Activated CD4-positive, CD25-positive, alpha-beta regulatory T cell treated with anti-CD3 and anti-CD28 coated beads, Interleukin-2, amount 50 U/mL, for 24 hours (primary cell): Measurements from ENCODE around the gene OR14C36.
"Not testable (repeated sequence)": the region's sequence is repeated elsewhere in the genome, so short reads cannot be mapped to it uniquely, and the experiment has no call there.

Experiments used
- ATAC-seq, 2 donors: fragments of 150-1000 bp; cut with Tn5 transposase; one replicate each; pipeline ENCODE4 v1.10.0; 2021; ENCODE audit warnings: mild to moderate bottlenecking in 1 of 2, moderate library complexity in 1 of 2

Gene OR14C36, protein sequence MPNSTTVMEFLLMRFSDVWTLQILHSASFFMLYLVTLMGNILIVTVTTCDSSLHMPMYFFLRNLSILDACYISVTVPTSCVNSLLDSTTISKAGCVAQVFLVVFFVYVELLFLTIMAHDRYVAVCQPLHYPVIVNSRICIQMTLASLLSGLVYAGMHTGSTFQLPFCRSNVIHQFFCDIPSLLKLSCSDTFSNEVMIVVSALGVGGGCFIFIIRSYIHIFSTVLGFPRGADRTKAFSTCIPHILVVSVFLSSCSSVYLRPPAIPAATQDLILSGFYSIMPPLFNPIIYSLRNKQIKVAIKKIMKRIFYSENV

DNA sequence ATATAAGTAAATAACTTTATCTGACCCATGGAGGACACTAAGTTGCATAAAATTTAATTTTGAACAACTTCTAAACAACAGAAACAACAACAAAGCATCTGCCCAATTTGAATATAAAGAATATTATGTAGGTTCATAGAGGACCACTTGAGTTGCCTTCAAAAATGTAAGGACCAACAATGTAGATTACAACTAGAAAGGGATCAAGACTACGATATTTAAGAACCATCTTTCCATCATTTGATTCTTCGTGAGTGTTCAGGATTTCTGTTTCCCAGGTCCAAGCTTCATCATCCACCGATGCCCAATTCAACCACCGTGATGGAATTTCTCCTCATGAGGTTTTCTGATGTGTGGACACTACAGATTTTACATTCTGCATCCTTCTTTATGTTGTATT is at the start of gene OR14C36:
TSS of gene OR14C36 (plus strand) at position 301 of the 400 bp plus-strand sequence. CDS start at position 301, 0 bp downstream.
- ATAC-seq = no peak

DNA sequence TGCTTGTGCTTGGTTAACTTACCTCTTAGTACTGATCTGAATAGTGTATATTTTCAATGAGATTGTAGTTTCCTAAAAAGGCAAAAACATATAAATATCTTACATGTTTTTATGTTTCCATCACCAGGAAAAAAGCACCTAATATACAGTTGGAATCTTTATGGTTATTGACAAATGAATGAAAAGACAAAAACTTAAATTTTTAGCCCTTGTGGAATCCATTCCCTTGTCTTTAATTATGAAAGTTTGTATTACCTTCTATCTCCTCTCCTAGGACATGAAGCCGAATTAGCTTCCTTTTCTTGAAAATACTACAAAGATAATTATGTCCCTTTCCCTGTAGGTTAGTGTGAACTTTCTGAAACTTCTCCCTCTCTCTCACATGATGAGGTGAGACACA is 45.3 kb upstream of the OR14C36 start, which contains the start of gene OR2T12:
TSS of gene OR2T12 (minus strand) at position 101 of the 400 bp plus-strand sequence. CDS start 7,846 bp downstream, outside the sequence.
- no peak for ATAC-seq

DNA sequence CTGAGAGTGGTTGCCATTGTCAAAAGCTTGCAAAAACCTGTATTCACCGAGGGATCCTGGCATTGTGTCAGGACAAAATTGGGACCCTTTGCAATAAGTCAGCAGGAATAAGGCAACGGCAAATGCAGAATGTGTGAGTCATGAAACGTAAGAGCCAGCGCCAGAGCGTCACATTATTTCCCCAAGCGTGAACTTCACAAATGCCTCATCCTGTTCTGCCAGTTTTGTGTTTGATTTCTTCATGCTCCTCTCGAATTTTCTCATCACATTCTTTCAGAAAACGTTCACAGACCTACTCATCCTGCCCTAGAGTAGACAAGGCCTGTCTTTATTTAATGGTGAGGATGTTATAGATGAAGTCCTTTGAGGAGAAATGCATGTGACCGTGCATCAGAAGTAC is 42.9 kb upstream of the OR14C36 start:
- not testable (repeated sequence) for ATAC-seq

DNA sequence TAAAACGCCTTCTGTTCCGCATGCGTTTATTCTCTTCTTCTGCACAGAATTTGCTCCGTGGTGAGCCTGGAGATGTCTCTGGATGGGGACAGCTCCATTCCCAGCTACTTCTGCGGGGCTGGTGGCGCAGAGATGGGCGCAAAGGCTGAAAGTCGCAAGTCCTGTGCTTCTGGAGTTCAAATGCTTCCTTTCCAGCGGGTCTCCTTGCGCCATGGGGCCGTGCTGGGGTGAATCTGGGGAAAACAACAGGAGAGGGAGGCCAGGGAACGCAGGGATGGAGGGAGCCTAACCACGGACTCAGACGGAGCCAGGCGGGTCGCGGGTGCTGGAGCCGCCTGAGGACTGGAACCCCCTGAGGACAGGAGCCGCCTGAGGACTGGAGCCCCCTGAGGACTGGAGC is 42.5 kb upstream of the OR14C36 start:
- no peak for ATAC-seq

DNA sequence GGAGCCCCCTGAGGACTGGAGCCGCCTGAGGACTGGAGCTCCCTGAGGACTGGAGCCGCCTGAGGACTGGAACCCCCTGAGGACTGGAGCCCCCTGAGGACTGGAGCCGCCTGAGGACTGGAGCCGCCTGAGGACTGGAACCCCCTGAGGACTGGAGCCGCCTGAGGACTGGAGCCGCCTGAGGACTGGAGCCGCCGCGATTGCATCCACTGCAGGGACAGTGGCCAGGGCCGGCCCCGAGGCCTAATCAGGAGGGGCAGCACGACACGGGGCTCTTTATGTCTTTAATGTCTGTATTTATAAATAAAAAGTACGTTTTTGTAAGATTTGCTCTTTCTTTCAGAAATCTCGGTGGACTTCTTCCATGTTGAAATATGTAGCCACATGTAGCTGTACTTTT is 41.8 kb upstream of the OR14C36 start:
- not testable (repeated sequence) for ATAC-seq

DNA sequence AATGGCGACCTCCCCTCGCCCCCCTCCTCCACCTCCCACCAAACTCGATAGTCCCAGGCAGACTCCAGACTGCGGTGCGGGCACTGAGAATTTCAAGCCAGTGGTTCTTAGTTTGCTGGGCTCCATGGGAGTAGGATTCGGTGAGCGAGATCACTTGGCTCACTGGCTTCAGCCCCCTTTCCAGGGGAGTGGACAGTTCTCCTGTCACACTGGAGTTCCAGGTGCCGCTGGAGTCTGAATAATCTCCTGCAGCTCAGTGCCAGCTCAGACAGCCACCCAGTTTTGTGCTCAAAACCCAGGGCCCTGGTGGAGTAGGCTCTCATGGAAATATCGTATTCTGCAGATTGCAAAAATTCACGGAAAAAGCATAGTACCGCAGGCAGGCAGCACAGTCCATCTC is 31.8 kb upstream of the OR14C36 start:
- no peak for ATAC-seq

DNA sequence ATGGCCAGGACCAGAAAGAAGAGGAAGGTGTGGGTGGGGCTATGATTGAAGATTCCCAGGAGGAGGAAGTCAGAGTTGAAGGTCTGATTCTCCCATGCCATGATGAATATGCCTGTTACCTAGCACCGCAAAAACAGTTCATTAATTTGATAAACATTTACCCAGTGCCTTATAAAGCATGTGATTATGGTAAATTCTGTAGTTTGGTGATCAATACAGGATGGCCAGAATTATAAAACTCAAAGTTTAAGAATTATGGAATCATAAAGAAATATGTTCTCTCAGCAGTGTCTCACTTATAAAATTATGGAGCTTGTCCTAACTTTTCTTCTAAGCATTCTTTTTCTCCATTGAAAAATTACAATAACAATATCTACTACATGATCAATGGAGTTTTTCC is 24.1 kb upstream of the OR14C36 start, which contains the start of gene OR2M7:
TSS of gene OR2M7 (minus strand) at position 101 of the 400 bp plus-strand sequence. CDS start at position 101, 0 bp downstream.
- no peak for ATAC-seq

DNA sequence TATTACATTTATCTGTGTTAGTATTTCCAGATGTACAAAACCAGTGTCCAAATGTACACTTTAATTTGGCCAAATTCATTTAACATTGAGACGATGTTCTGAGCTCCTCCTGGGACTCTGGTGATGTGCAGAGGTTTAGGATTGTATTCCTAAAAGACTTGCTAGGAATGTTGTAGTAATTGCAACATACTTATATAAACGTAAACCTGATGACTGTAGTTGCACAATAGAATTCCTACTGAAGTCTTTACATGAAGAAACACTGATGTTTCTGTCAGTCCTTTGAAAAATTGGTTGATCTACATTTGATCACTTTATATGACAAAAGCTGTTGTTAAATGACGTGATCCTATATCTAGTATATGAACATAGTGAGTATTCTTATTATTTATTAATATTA is 5.1 kb upstream of the OR14C36 start:
- no peak for ATAC-seq

DNA sequence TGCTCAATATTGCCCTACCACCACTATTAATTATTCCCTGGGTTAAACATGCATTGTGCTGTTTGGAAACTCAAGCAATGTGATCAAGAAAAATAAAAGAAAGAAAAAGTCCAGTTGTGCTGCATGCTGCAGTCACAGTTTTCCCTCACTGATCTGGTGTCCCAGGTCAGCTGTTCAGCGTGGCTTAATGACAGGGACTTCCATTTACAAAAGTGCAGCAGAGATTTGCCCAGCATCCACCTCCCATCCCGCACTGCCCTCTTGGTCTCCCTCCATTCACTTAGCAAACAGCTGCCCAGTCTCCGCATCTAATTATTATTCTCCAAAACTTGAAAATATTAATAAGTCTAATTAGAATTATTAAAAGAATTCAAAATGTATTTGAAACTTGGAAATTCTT is 10.8 kb downstream of the OR14C36 start:
- no peak for ATAC-seq

DNA sequence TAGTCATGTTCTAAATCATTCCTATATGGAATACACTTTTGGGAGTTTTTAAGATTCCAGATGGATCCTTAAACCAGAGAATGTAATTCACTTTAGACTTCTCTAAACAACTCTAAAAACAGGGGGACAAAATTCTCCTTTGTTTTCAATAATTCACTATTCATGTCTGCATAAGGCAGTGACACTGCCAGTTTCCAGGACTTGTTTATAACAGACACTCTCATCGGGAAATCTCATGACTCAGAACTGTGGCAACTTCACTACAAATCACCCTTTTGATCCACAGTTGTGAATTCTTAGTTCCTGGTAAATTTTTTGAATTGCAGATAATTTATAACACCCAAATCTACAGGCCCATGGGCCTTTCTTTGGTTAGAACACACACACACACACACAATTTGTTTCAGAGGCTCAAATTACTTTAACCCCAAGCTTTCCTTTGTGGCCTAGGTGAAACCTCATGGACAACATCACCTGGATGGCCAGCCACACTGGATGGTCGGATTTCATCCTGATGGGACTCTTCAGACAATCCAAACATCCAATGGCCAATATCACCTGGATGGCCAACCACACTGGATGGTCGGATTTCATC is 12.6 kb downstream of the OR14C36 start, which contains the start of gene OR2T4:
TSS of gene OR2T4 (plus strand) at position 545 of the 595 bp plus-strand sequence. CDS start at position 545, 0 bp downstream.
- no peak for ATAC-seq

DNA sequence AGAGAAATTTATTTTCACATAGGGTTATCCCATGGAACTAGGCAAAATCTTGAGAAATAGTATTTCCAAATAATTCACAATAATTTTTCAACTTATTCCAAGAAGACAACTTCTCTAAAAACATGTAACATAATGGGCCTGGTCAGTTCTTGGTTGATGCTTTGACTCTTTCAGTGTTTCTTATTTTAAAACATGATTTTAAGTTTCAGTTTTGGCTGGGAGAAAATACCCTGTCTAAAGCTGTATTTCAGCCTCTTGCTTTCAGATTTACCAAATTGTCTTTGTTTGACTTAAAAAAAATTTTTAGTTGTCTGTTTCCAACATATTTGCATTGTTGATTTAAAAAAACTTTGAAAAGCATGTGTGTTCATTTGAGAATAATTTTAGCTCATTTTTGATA is 18.0 kb downstream of the OR14C36 start:
- no peak for ATAC-seq

DNA sequence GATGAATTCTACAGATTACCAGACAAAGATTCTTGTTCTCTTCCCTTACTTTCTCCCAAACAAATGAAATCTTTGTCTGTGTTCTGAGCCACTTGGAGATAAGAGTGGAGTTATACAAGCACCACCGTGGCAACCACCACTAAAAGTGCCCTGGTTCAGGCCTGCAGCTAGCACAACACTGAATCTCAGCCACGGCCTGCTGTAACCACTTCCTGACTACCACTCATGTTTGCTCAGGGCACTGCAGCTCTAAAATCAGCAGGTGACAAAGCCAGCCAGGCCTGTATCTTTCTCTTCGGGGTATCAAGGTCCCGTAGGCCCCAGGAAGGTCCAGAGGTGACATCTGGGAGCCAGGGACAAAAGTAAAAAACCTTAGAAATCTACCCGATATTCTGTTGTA is 23.8 kb downstream of the OR14C36 start:
- no peak for ATAC-seq

DNA sequence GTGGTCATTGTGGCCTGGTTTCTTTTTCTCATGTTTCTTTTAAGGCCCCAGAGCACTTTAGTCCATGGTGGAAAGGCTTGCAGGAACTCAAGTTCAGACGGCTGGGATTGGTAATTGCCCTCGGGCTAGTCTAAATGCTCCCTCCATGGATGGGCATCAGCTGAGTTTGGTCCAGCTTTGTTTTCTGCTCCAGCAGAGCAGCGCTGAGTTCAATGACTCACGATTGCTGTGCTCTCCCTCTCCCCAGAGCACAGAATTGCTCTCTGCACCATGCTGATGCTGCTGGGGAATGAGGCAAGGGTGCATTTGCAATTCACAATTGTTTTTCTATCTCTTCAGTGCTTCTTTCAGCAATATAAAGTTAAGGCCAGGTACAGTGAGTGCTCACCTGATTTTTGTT is 25.2 kb downstream of the OR14C36 start:
- ATAC-seq = no peak

DNA sequence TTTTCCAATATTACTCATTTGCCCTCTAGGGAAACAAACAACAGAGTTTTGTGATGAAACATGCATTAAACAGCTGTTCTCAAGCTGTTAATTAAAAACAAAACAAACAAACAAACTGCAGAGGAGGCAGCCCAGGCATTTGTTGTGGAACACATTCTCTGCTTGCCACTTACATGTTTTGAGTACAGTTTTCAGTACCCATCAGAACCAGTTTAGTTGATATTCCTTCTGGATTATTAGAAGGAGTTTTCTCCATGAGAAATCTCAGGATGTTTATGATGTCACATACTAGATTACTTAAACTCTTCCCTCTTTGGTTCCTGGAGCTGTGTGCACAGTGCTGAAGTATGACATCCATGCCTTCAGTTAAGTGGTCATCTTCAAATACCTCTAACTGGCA is 26.9 kb downstream of the OR14C36 start, which contains the start of gene OR2T6:
TSS of gene OR2T6 (plus strand) at position 301 of the 400 bp plus-strand sequence. CDS start 11,863 bp downstream, outside the sequence.
- ATAC-seq = no peak

DNA sequence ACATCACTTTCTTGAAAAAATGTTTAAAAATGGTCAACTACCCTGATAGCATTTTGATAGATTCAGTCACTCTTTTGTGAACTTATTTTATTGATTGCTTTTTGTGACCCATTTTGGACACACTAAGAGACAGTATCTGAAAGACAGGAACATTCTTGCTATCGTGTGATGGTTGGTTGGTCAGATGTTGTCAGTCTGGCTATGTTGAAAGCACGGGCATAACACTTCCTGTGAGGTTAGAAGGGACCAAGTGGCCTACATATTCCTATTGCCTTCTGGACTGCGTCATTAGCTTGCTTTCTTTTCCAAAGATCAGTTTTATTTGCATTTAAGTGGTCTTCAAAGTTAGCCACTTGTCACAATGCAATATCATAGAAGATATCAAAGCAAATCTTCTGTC is 28.3 kb downstream of the OR14C36 start:
- ATAC-seq = no peak

DNA sequence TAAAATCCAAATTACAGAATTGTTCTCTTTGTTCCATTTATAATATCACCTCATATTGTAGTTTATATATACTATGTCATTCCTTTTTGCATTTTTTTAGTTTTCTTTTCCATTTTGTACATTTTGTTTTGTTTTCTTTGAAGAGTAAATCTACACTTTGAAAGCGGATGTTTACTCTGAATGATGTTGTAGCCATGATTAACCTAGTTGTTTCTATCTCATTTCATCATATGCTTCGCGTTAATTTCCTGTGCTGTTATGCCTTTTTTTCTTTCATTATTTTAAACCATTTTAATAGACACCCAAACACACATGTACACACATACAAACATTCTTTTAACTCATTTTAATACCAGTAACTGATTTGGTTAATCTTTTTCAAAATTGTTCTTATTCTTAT is 32.3 kb downstream of the OR14C36 start:
- ATAC-seq = no peak

DNA sequence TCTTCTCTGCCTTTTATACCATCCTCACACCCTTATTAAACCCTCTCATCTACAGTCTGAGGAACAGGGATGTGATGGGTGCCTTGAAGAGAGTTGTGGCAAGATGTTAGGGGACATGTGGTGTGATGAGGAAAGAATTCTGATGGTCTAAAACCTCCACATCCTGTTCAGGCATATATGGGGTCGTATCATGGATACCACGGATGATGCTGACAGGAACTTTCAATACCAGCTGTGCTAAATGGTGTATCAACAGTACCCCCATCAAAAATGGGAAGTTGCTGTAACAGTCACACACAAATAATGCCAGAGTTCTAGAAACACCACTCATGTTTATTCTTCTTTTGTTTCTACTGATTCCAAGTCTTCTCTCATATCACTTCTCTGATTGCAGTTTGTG is 39.9 kb downstream of the OR14C36 start:
- no peak for ATAC-seq

DNA sequence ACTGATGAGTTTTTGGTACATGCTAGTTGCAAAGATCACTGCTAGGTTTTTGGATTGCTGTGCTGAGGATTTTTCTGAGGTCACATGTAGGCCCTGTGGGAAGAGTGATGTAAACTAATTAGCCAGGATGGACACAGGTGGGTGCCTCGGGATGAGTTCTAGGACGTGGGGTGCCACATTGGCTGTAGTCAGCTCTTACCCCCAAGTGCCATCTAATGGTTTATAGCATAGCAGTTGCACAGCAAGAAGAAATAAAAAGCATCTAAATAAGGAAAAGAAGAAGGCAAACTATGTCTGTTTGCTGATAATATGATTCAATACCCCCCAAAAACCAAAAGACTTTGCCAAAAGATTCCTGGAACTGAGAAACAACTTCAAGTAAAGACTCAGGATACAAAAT is 44.5 kb downstream of the OR14C36 start:
- ATAC-seq = no peak
